GM12878 (cell line): ENCODE data around the gene ZNF341.

Source experiments
- CTCF ChIP-seq, 3 experiments: IDR thresholded peaks in 2 of 3; conservative IDR thresholded peaks in 1 of 3; 2 replicates each; pipeline ENCODE4 v1.5.1; 2011; ENCODE audit warnings: low read depth in 3 of 3, low read length in 3 of 3, mild to moderate bottlenecking in 3 of 3, control low read depth in 2 of 3, moderate library complexity in 2 of 3, inconsistent platforms in 1 of 3, mixed read lengths in 1 of 3; ENCODE audit not compliant: control insufficient read depth in 2 of 3, insufficient read depth in 1 of 3; ENCODE audit errors: extremely low read depth in 1 of 3
- DPF2 ChIP-seq: fragments of 450-650 bp; IDR thresholded peaks from 2 replicates; pipeline ENCODE4 v1.6.1; 2017; ENCODE audit warnings: mild to moderate bottlenecking
- FOS ChIP-seq: IDR thresholded peaks from 3 replicates; pipeline ENCODE4 v1.6.1; 2011; ENCODE audit warnings: borderline replicate concordance; ENCODE audit not compliant: insufficient read length; ENCODE audit errors: extremely low read depth
- IRF4 ChIP-seq: IDR thresholded peaks from 2 replicates; pipeline ENCODE4 v1.6.1; 2011; ENCODE audit warnings: low read depth, low read length
- JUND ChIP-seq: IDR thresholded peaks from 2 replicates; pipeline ENCODE4 v1.6.1; 2012; ENCODE audit warnings: low read depth, mild to moderate bottlenecking, low read length, improper control_type of control experiment, moderate library complexity
- MYC ChIP-seq: IDR thresholded peaks from 2 replicates; pipeline ENCODE4 v1.6.1; 2011; ENCODE audit warnings: mild to moderate bottlenecking, low read length, moderate library complexity, inconsistent platforms; ENCODE audit not compliant: insufficient read depth, insufficient replicate concordance, insufficient read length, severe bottlenecking

- TF ChIP-seq FOS (no peak), IRF4 (no peak), DPF2 (no peak), MYC (no peak), CTCF (IDR thresholded peaks at IDR 0.05 in 2 of 3, conservative IDR thresholded peaks at IDR 0.05 in 1 of 3; ENCODE audit: control insufficient read depth in 2 of 3, extremely low read depth in 1 of 3, insufficient read depth in 1 of 3, low read depth in 3 of 3, low read length in 3 of 3) (no peak), JUND (no peak)
Measured at GRCh38 chr20:33765592-33765991, 33.8 kb downstream of the ZNF341 start.
